ENCODE results near the gene TACSTD2. TPM values are rescaled to one million over a fixed set of nuclear protein-coding genes. Genes with fewer than 3 reads are reported as not detected.
A peak's percentile ranks its signal among the peaks of the same experiment; 100 is the strongest.

TACSTD2 gene
- total RNA-seq, 1 donor from 2014 or later: not detected

GRCh38 chr1:58580186-58580585 lies 3.1 kb upstream of the TACSTD2 start:
- Mint-ChIP-seq H3K27me3 (peaks cover 40% of the 10 kb centered on the region), H3K9me3 (no peaks in the 10 kb centered on the region), H3K27ac (no peak overlapping the region), H3K4me3 (no peak overlapping the region), H3K4me1 (peaks cover 21% of the 10 kb centered on the region), H3K36me3 (ENCODE audit: low read depth) (no peaks in the 10 kb centered on the region)
- no peak for TF ChIP-seq CTCF (IDR thresholded peaks at IDR 0.05)
- no peak for DNase-seq
- POLR2A ChIA-PET: no interaction called here
- CTCF ChIA-PET: no interaction called here
- intact Hi-C loops (cut with micrococcal nuclease): no loop called here
- no peak for ATAC-seq (ENCODE audit: low read depth)

GRCh38 chr1:58577654-58578030 lies 590 bp upstream of the TACSTD2 start:
- ChIA-PET CTCF (interaction anchor here (0.6 kb wide), 1 partner anchor 1296 kb away, joined by 3 read pairs; no protein-coding TSS in a partner anchor), POLR2A (no interaction called here)
- no peaks in the 10 kb centered on the region for H3K36me3 Mint-ChIP-seq (ENCODE audit: low read depth)
- no peak for DNase-seq
- intact Hi-C loops (cut with micrococcal nuclease): no loop called here
- peaks cover 22% of the 10 kb centered on the region for H3K4me1 Mint-ChIP-seq
- no peaks in the 10 kb centered on the region for H3K9me3 Mint-ChIP-seq
- H3K4me3 Mint-ChIP-seq: peak overlapping the region; percentile 21
- TF ChIP-seq CTCF (IDR thresholded peaks at IDR 0.05): no peak
- ATAC-seq (ENCODE audit: low read depth): no peak
- no peak overlapping the region for H3K27ac Mint-ChIP-seq
- H3K27me3 Mint-ChIP-seq: peaks cover 53% of the 10 kb centered on the region

- Mint-ChIP-seq H3K4me1 (peaks cover 22% of the 10 kb centered on the region), H3K36me3 (ENCODE audit: low read depth) (no peaks in the 10 kb centered on the region), H3K9me3 (no peaks in the 10 kb centered on the region), H3K4me3 (peak overlapping the region; percentile 75), H3K27ac (no peak overlapping the region), H3K27me3 (peaks cover 64% of the 10 kb centered on the region)
- POLR2A ChIA-PET: no interaction called here
- no peak for TF ChIP-seq CTCF (IDR thresholded peaks at IDR 0.05)
- DNase-seq (no peak), ATAC-seq (ENCODE audit: low read depth) (no peak)
- CTCF ChIA-PET: no interaction called here
- intact Hi-C loops (cut with micrococcal nuclease): no loop called here
Observed at GRCh38 chr1:58576325-58576726, 726 bp downstream of the TACSTD2 start.

- Mint-ChIP-seq H3K4me3 (peak overlapping the region; percentile 75), H3K4me1 (peaks cover 22% of the 10 kb centered on the region), H3K36me3 (ENCODE audit: low read depth) (no peaks in the 10 kb centered on the region), H3K27ac (no peak overlapping the region), H3K9me3 (no peaks in the 10 kb centered on the region), H3K27me3 (peaks cover 63% of the 10 kb centered on the region)
- intact Hi-C loops (cut with micrococcal nuclease): no loop called here
- ChIA-PET POLR2A (no interaction called here), CTCF (no interaction called here)
- ATAC-seq (ENCODE audit: low read depth): no peak
- no peak for DNase-seq
- TF ChIP-seq CTCF (IDR thresholded peaks at IDR 0.05): no peak
Observed at GRCh38 chr1:58575551-58576324, 1.3 kb downstream of the TACSTD2 start.

- ATAC-seq (ENCODE audit: low read depth) (no peak), DNase-seq (no peak)
- Mint-ChIP-seq H3K4me1 (peaks cover 22% of the 10 kb centered on the region), H3K9me3 (no peaks in the 10 kb centered on the region), H3K27ac (no peak overlapping the region), H3K27me3 (peaks cover 66% of the 10 kb centered on the region), H3K4me3 (no peak overlapping the region), H3K36me3 (ENCODE audit: low read depth) (no peaks in the 10 kb centered on the region)
- POLR2A ChIA-PET: no interaction called here
- no peak for TF ChIP-seq CTCF (IDR thresholded peaks at IDR 0.05)
- CTCF ChIA-PET: no interaction called here
- intact Hi-C loops (cut with micrococcal nuclease): no loop called here
Observed at GRCh38 chr1:58574816-58575215, 2.2 kb downstream of the TACSTD2 start.
